WI38 (cell line): ENCODE measurements around the gene ZBED5.

Experiments used
- H3K4me3 ChIP-seq: 2 replicates; pipeline ENCODE4 v1.5.1; 2011; ENCODE audit warnings: low read depth, mild to moderate bottlenecking, control low read depth, low read length
- TF ChIP-seq, protein P1 (sequence below): IDR thresholded peaks from 2 replicates; pipeline ENCODE4 v1.5.1; 2012; ENCODE audit warnings: low read depth, mild to moderate bottlenecking, control low read depth, low read length

ZBED5 gene

DNA sequence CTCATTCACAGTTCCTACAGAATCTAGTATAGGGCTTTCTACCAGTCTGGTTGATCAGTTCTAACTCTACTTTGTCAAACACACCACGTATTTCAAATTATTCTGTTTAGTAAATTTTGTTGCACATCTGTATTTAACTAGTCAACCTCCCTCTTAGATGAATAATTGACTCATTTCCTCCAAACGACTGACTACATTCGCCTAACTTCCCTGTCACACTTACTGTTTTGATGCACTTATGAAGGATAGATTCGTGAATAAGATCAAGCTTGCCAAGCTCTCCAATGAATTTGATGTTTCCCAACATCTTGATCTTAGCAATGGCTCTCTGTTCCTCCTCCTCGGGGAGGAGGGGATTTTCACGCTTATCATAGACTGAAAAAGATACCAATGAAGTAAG, 54.2 kb downstream of the ZBED5 start:
- no peak overlapping the region for H3K4me3 ChIP-seq
- TF ChIP-seq, protein P1, sequence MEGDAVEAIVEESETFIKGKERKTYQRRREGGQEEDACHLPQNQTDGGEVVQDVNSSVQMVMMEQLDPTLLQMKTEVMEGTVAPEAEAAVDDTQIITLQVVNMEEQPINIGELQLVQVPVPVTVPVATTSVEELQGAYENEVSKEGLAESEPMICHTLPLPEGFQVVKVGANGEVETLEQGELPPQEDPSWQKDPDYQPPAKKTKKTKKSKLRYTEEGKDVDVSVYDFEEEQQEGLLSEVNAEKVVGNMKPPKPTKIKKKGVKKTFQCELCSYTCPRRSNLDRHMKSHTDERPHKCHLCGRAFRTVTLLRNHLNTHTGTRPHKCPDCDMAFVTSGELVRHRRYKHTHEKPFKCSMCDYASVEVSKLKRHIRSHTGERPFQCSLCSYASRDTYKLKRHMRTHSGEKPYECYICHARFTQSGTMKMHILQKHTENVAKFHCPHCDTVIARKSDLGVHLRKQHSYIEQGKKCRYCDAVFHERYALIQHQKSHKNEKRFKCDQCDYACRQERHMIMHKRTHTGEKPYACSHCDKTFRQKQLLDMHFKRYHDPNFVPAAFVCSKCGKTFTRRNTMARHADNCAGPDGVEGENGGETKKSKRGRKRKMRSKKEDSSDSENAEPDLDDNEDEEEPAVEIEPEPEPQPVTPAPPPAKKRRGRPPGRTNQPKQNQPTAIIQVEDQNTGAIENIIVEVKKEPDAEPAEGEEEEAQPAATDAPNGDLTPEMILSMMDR: no peak
